HG02938 (cell line): ENCODE measurements around the gene CRK.

Experiments
- ATAC-seq: cut with Tn5 transposase; IDR thresholded peaks from one replicate; pipeline ENCODE4 v1.9.1; 2021; ENCODE audit warnings: mild to moderate bottlenecking, moderate library complexity; ENCODE audit not compliant: unreplicated experiment

Gene CRK

GRCh38 chr17:1486802-1487695, 31.0 kb upstream of the CRK start:
- ATAC-seq = no peak

- ATAC-seq = no peak
Measured at GRCh38 chr17:1485423-1486376, 29.7 kb upstream of the CRK start.

GRCh38 chr17:1484676-1485422, 28.8 kb upstream of the CRK start:
- ATAC-seq = no peak

- no peak for ATAC-seq
Measured at GRCh38 chr17:1484060-1484535, 28.1 kb upstream of the CRK start.

- no peak for ATAC-seq
Measured at GRCh38 chr17:1482680-1483079, 26.6 kb upstream of the CRK start.

GRCh38 chr17:1481736-1482135, 25.7 kb upstream of the CRK start:
- ATAC-seq = no peak

- no peak for ATAC-seq
Measured at GRCh38 chr17:1480747-1481465, 24.9 kb upstream of the CRK start.

- ATAC-seq = no peak
Measured at GRCh38 chr17:1478418-1478817, 22.4 kb upstream of the CRK start.

- no peak for ATAC-seq
Measured at GRCh38 chr17:1475321-1475854, 19.4 kb upstream of the CRK start.

- ATAC-seq = no peak
Measured at GRCh38 chr17:1474402-1475189, 18.6 kb upstream of the CRK start.

GRCh38 chr17:1473841-1474240, 17.8 kb upstream of the CRK start:
- ATAC-seq = no peak

GRCh38 chr17:1473170-1473569, 17.1 kb upstream of the CRK start:
- no peak for ATAC-seq

- ATAC-seq = no peak
Measured at GRCh38 chr17:1471911-1472821, 16.1 kb upstream of the CRK start.

GRCh38 chr17:1471490-1471889, 15.5 kb upstream of the CRK start:
- no peak for ATAC-seq

GRCh38 chr17:1470755-1471462, 14.9 kb upstream of the CRK start:
- ATAC-seq = no peak

GRCh38 chr17:1470071-1470754, 14.2 kb upstream of the CRK start:
- no peak for ATAC-seq
